Spinal cord (tissue), 10 donors: Measurements from ENCODE around the gene FLAD1. TPM values are rescaled to one million over a fixed set of nuclear protein-coding genes. Genes with fewer than 3 reads are reported as not detected.
A peak's percentile ranks its signal among the peaks of the same experiment; 100 is the strongest.

ENCODE experiments used
- DNase-seq, 6 donors: peaks; one replicate each; pipeline versions ENCODE4 v3.0.0 to v3.0.0-alpha.2; 2013 to 2015; ENCODE audit warnings: low spot score in 6 of 6, low read depth in 4 of 6
- H3K27ac ChIP-seq: one replicate; pipeline ENCODE4 v1.5.1; 2013; ENCODE audit warnings: low read depth, low read length, control low read depth
- H3K27me3 ChIP-seq: one replicate; pipeline ENCODE4 v1.6.1; 2013; ENCODE audit warnings: low read length; ENCODE audit not compliant: control insufficient read depth, insufficient read depth
- H3K36me3 ChIP-seq: one replicate; pipeline ENCODE4 v1.6.1; 2013; ENCODE audit warnings: low read length; ENCODE audit not compliant: control insufficient read depth, insufficient read depth
- H3K4me1 ChIP-seq: one replicate; pipeline ENCODE4 v1.6.1; 2013; ENCODE audit warnings: low read length; ENCODE audit not compliant: control insufficient read depth, insufficient read depth
- H3K4me3 ChIP-seq: one replicate; pipeline ENCODE4 v1.5.1; 2013; ENCODE audit warnings: low read depth, low read length, control low read depth
- H3K9me3 ChIP-seq: one replicate; pipeline ENCODE4 v1.6.1; 2013; ENCODE audit warnings: low read length; ENCODE audit not compliant: control insufficient read depth, insufficient read depth
- WGBS: methylation state at CpG from one replicate; pipeline ENCODE4 v1.1.5; 2013; ENCODE audit warnings: missing lambda C conversion rate; ENCODE audit not compliant: insufficient coverage; 5-methylcytosine and 5-hydroxymethylcytosine counted together
- polyA plus RNA-seq, 2 donors: library from polyadenylated mRNA; unstranded; fragments of 120-200 nt; gene quantifications; one replicate each; pipeline ENCODE4 v1.2.1, GENCODE V29; 2013; ENCODE audit not compliant: insufficient read length in 2 of 2
- total RNA-seq, 2 donors: library from RNA; depleted of rRNA in 1 of 2; stranded (reverse); fragments of 120-200 nt in 1 of 2; fragments of >200 nt in 1 of 2; gene quantifications; one replicate each; pipeline versions ENCODE4 v1.2.3 to v1.2.4, GENCODE V29; 2013 to 2014
- donor health status: healthy.

Gene FLAD1
- total and polyA plus RNA-seq, 4 donors = 14.6 to 36.9 (median 32.7) TPM

DNA sequence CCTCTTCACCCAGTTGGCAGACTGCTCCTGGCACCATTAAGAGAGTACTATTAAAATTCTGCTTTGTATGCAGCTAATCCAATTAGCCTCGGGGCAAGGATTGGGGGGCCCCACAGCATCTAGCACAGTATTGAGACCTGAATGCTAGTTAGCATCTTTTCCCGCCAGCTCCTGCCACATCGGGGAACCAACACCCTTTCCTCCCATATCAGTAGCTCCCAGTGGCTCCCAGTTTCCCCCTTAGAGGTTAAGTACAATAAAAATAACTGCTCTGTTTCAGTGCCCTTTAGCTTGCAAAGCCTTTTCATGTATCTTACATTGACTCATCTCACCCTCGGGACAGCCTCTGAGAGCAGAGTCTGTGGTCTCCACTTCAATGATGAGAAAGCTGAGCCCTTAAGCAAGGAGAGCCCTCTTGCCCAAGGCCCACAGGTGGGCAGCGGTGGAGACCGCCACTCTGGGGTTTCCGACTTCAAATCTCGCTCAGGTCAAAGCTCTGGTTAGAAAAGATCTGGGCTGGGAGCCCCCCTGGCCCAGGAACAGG is 42.4 kb upstream of the FLAD1 start:
- H3K27me3 ChIP-seq = no peaks in the 10 kb centered on the region
- no peaks in the 10 kb centered on the region for H3K9me3 ChIP-seq
- WGBS = 61% methylated on average over 6 of the region's 8 CpGs
- H3K4me3 ChIP-seq = no peak overlapping the region
- DNase-seq = peak in 2 of 6 donors; percentile 39 to 64
- H3K4me1 ChIP-seq = peaks cover 61% of the 10 kb centered on the region
- H3K36me3 ChIP-seq = peaks cover 9% of the 10 kb centered on the region
- peak overlapping the region; percentile 37 for H3K27ac ChIP-seq

DNA sequence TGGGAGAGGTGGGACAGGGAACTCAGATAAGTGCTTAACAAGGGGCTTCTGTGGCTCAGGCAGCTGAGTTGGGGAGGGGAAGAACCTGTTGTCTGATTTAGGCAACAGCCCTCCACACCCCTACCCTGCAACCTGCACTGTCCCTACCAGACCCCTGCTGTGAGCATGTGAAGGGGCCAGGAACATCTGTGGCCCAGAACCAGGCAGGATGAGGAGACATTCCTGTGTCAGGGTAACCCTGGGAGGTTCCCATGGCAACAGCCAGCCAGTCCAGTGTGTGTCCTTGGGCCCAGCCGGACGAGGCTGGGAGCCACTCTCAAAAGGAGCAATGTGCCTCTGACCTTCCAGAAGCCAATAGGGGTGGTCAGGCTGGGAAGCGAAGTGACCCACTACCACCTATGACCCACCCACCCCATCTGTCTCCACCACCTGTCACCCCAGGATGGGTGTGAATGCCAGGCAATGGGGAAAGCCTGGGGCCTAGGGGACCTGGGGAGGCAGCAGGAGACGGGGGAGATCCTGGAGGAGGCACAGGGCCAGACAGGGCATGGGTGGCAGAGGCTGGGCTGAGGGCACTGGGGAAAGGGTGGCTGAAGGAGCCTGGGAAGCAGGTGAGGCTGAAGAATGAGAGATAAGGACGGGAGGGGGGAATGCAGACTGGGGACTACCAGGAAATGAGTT is 41.7 kb upstream of the FLAD1 start:
- Histone ChIP-seq H3K27me3 (no peaks in the 10 kb centered on the region), H3K27ac (no peak overlapping the region), H3K9me3 (no peaks in the 10 kb centered on the region), H3K4me3 (no peak overlapping the region), H3K4me1 (peaks cover 53% of the 10 kb centered on the region), H3K36me3 (peaks cover 16% of the 10 kb centered on the region)
- peak in 2 of 6 donors; percentile 67 to 69 for DNase-seq
- 58% methylated on average over 4 of the region's 5 CpGs for WGBS

DNA sequence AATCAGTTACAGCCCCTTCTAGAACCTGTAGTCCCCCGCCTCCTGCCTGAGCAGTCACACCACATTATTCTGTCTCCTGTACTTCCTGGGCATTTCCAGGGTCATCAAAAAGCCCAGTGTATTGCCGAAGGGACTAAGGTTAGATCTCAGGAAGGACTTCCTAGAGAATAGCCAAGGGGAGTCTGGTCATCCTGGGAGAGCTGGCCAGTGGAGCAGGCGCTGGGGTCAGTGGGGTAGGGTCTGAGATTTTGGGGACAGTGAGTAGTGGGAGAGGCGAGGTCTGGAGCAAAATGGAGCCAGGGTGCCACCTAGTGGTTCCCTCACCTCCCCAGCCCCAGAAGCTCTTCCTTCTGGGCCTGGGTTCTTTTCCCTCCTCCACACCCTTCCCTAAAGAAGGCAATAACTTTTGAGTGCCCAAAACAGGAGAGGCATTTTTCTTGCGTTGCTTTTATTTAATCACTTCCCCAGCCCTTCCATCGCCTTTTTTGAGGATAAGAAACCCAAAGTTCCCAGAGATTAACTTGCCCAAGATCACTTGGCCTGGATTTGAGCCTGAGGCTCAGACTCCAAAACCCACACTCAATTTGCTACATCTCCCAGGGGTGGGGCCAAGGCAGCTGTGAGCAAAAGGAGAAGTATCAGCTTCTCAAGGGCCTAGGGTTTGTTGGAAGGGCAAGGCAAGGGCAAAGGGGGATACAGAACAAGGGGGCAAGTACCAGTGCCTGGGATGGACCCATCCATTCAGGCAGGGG is 39.3 kb upstream of the FLAD1 start:
- peaks cover 48% of the 10 kb centered on the region for H3K4me1 ChIP-seq
- 43% methylated on average over 5 of the region's 6 CpGs for WGBS
- H3K4me3 ChIP-seq = no peak overlapping the region
- peak overlapping the region; percentile 54 for H3K27ac ChIP-seq
- no peaks in the 10 kb centered on the region for H3K9me3 ChIP-seq
- H3K27me3 ChIP-seq = no peaks in the 10 kb centered on the region
- peaks cover 32% of the 10 kb centered on the region for H3K36me3 ChIP-seq
- DNase-seq = peak in 2 of 6 donors; percentile 77 to 82

DNA sequence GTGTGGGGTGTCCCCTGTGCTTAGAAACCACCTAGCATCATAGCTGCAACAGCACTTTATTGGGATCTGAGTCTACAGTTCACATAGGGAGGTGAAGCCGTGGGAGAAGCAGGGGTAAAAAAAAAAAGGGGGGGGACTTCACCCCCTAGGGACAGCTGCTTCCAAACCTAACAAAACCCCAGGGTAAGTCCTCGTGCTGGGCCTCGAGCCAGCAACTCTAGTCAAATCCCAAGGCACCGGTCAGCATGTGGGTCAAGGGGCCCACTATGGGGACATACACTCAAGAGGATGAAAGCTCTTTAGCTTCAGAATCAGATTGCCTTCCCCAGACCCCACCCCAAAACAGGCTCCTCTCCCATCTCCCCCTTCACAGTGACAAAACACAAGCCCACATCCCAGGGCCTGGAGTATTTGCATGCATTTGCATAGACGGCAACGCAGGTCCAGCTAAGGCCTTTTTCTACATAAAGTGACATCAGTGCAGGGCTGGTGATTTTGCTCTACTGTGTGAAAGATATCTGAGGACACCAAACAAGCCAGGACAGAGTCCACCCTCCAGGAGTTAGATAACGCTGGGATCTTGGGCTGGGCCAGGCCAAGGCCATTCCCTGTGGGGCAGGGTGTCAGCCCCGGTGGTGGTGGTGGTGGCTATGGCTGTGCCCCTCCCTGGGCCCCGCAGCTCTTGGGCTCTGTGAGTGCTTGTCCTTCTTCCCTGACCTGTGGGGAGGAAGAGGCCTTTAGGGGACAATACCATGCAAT is 38.6 kb upstream of the FLAD1 start:
- H3K4me1 ChIP-seq = peaks cover 48% of the 10 kb centered on the region
- peak overlapping the region; percentile 54 for H3K27ac ChIP-seq
- H3K36me3 ChIP-seq = peaks cover 32% of the 10 kb centered on the region
- no peak for DNase-seq
- H3K9me3 ChIP-seq = no peaks in the 10 kb centered on the region
- H3K4me3 ChIP-seq = no peak overlapping the region
- WGBS = 47% methylated on average over 4 of the region's 9 CpGs
- no peaks in the 10 kb centered on the region for H3K27me3 ChIP-seq

DNA sequence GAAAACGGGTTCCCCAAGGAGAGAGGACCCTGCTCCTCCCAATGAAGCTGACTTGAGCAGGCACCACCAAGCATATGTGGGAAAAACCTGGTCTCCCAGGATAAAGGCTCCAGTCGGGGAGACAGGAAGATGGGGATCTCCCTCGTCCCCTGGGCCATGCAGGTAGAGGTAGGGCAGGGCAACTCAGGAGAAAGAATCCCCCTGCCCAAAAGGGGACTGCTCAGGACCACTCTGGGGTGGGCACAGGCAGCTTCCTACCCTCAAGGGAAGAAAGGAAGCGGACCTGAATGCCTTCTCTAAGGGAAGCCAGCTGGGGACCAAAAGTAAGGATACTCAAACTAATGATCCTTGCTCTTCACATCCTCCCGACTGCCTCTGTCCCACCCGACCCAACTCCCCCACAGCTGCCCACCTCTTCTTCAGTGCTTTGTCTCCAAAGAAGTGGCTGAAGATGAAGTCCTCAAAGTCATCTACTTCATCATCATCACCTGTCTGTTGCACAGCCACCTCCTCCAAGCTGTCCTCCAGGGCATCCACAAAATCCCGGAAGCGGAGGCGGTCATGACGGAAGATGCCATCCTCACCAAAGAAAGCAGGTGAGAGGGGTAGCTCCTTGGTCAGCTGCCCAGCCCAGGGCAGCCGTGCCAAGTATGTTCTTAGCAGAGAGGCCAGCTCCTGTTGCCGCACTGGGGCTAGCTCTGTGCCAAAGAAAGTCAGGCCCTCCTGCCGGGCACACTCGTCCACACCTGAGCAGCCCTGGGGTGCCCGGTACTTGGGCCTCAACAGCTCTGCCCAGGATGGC is 37.8 kb upstream of the FLAD1 start:
- no peak overlapping the region for H3K4me3 ChIP-seq
- DNase-seq = no peak
- no peaks in the 10 kb centered on the region for H3K9me3 ChIP-seq
- WGBS = 80% methylated on average over 14 of the region's 15 CpGs
- H3K27ac ChIP-seq = no peak overlapping the region
- H3K36me3 ChIP-seq = peaks cover 35% of the 10 kb centered on the region
- H3K4me1 ChIP-seq = peaks cover 41% of the 10 kb centered on the region
- H3K27me3 ChIP-seq = no peaks in the 10 kb centered on the region

DNA sequence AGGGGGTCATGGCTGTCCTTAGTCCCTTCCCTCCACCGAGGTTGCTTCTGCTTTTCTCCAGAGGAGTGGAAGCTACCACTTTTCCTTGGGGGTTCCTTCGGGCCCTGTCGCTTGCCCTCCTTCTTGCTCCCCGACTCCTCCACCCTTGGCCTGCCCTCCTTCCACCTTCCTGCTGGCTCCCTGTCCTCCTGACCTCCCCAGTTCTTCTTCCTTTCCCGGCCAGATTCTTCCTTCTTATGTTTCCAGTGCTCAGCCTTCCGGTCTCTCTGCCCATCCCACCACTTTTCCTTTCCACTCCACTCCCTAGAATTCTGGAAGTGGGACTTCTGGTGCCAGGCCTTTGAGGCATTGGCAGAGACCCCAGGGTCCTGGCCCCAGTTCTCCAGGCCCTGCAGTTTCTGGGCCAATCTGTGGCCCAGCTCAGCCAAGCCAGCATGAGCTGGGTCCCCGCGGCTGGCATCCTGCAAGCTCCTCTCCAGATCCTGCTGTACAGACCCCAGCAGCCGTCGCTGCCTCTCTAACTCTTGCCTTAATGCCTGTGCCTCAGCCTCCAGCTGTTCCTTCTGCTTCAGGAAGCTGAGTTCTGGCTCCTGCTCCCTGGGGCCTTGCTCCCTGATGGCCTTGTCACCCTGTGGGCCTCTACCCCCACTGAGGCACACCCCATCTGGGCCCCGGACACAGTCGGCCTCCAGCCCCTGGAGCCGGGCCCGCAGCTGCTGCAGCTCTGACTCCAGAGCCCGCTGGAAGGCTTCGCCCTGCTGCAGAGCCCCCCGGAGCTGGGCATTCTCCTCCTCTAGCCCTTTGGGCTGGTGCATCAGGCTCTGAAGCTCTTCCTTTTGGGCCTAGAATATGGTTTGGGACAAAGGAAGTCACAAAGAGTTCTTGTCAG is 36.9 kb upstream of the FLAD1 start:
- 81% methylated on average over 16 of the region's 17 CpGs for WGBS
- no peak overlapping the region for H3K27ac ChIP-seq

DNA sequence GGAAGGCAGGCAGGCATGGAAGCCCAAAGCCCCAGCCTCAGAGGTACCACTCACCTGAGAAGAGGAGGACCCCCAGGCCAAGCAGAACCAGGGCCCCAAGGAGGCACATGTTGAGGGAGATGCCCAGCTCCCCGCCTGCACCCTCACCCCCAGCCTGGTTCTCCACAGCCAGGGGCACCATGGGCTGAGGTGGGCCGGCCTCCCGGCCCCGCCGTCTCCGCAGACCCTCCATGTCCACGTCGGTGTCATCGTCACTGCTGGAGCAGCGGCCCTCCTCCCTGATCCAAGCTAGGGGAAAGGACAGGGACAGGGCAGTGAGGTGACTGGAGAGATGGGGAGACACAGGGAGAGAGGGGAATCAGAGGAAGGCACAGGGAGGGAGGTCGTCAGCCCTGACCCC is 35.1 kb upstream of the FLAD1 start:
- WGBS = 89% methylated on average over 3 of the region's 11 CpGs
- no peak overlapping the region for H3K4me3 ChIP-seq
- H3K27me3 ChIP-seq = no peaks in the 10 kb centered on the region
- peaks cover 57% of the 10 kb centered on the region for H3K36me3 ChIP-seq
- no peak overlapping the region for H3K27ac ChIP-seq
- no peak for DNase-seq
- no peaks in the 10 kb centered on the region for H3K9me3 ChIP-seq
- H3K4me1 ChIP-seq = peaks cover 31% of the 10 kb centered on the region

More for the DNA sequence above, 36.9 kb upstream of the FLAD1 start:
- Histone ChIP-seq H3K4me1 (peaks cover 32% of the 10 kb centered on the region), H3K36me3 (peaks cover 43% of the 10 kb centered on the region), H3K27me3 (no peaks in the 10 kb centered on the region), H3K4me3 (no peak overlapping the region), H3K9me3 (no peaks in the 10 kb centered on the region)
- no peak for DNase-seq

DNA sequence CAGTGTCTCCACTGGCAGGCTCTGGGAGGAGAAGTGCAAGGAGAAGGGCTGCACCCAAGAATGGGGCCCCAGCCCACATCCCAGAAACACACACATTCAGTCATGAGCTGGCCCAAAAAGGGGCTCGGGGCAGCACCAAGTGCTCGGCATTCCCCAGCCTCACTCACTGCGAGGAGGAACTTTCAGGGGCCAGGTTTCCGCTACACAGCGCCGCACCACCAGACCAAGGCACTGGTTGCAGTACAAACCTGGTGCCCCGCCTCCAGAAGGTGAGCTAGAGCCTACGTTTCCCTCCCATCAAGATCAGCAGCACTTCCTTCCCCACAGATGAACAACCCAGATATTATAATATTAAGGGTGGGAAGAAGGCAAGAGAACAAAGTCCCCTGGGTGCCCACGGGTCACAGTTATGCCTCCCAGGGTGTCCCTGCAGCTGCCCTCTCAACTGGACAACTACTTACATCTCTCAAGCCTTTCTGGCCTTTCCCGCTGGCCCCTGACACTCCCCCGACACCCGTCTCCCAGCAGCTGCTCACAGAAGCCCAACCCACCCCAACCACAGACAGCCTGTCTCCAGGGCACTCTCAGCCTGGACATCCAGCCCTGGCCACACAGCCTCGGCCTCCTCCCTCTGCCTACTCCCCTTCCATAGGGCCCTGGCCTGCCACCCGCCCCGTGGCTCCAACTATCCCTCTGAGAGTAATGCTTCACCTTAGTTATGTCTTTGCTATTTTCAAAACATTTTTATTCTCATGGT is 31.1 kb upstream of the FLAD1 start:
- Histone ChIP-seq H3K27ac (no peak overlapping the region), H3K4me1 (peaks cover 46% of the 10 kb centered on the region), H3K9me3 (no peaks in the 10 kb centered on the region), H3K4me3 (no peak overlapping the region), H3K36me3 (peaks cover 38% of the 10 kb centered on the region), H3K27me3 (no peaks in the 10 kb centered on the region)
- no peak for DNase-seq
- 80% methylated on average over 13 of the region's 15 CpGs for WGBS
